C4-2B (cell line): ENCODE data around the gene ZCCHC3.

Source experiments
- CTCF ChIP-seq: fragments of 450-650 bp; conservative IDR thresholded peaks from 2 replicates; pipeline ENCODE4 v1.5.1; 2017; ENCODE audit warnings: mild to moderate bottlenecking
- ZFX ChIP-seq: fragments of 450-650 bp; IDR thresholded peaks from 2 replicates; pipeline ENCODE4 v1.6.1; 2017

GRCh38 chr20:324177-325044, 27.0 kb downstream of the ZCCHC3 start:
- TF ChIP-seq CTCF (no peak; the same call in 1 of the 2 replicates), ZFX (no peak)
